ENCODE measurements around the gene DDC.

DNA sequence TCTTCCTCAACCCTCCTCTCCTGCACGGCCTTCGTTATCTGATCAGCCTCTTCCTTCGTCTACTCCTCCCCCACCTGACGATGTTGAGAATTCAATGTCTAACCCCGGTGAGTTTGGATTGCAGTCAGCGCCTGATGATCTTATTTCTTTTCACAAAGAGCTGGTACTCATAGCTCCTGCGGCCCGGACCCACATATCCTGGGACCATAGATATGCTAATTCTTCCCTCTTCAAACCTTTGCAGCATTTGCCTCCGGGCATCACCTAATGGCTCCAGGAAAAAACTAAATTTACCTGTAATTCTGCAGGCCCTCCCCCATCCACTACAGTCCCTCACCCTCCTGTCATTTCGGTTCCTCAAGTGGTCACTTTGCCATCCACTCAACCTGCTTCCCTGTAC, 12.4 kb upstream of the DDC start:
- TF ChIP-seq EZH2 (IDR thresholded peaks at IDR 0.05; ENCODE audit: low read length): no peak
- TF ChIP-seq, protein P1, sequence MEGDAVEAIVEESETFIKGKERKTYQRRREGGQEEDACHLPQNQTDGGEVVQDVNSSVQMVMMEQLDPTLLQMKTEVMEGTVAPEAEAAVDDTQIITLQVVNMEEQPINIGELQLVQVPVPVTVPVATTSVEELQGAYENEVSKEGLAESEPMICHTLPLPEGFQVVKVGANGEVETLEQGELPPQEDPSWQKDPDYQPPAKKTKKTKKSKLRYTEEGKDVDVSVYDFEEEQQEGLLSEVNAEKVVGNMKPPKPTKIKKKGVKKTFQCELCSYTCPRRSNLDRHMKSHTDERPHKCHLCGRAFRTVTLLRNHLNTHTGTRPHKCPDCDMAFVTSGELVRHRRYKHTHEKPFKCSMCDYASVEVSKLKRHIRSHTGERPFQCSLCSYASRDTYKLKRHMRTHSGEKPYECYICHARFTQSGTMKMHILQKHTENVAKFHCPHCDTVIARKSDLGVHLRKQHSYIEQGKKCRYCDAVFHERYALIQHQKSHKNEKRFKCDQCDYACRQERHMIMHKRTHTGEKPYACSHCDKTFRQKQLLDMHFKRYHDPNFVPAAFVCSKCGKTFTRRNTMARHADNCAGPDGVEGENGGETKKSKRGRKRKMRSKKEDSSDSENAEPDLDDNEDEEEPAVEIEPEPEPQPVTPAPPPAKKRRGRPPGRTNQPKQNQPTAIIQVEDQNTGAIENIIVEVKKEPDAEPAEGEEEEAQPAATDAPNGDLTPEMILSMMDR (optimal IDR thresholded peaks at IDR 0.05 in 1 of 3, IDR thresholded peaks at IDR 0.05 in 1 of 3, conservative IDR thresholded peaks at IDR 0.05 in 1 of 3; ENCODE audit: extremely low read depth in 1 of 3, insufficient read depth in 2 of 3, low read length in 3 of 3): no peak

Data from keratinocyte (primary cell).